Suprapubic skin (tissue), 4 donors: Measurements from ENCODE around the gene LYST. TPM values are rescaled to one million over a fixed set of nuclear protein-coding genes. Genes with fewer than 3 reads are reported as not detected.
"Not testable (repeated sequence)": the region's sequence is repeated elsewhere in the genome, so short reads cannot be mapped to it uniquely, and the experiment has no call there.

Source experiments
- DNase-seq, 2 donors: peaks; one replicate each; pipeline ENCODE4 v3.0.0-alpha.2; 2019; ENCODE audit warnings: low spot score in 2 of 2
- H3K27ac ChIP-seq: fragments of 200-600 bp; sonication (generic); one replicate; pipeline ENCODE4 v1.5.1; 2019
- H3K27me3 ChIP-seq: fragments of 200-600 bp; sonication (generic); one replicate; pipeline ENCODE4 v1.5.1; 2019
- H3K36me3 ChIP-seq: fragments of 200-600 bp; sonication (generic); one replicate; pipeline ENCODE4 v1.5.1; 2019
- H3K4me1 ChIP-seq: fragments of 200-600 bp; sonication (generic); one replicate; pipeline ENCODE4 v1.5.1; 2019
- H3K4me3 ChIP-seq: fragments of 200-600 bp; sonication (generic); one replicate; pipeline ENCODE4 v1.5.1; 2019; ENCODE audit warnings: mild to moderate bottlenecking
- H3K9me3 ChIP-seq: fragments of 200-600 bp; sonication (generic); one replicate; pipeline ENCODE4 v1.5.1; 2019
- EP300 ChIP-seq: sonication (generic); formaldehyde crosslinking; IDR thresholded peaks from one replicate; pipeline ENCODE4 v1.6.1; 2017; ENCODE audit warnings: antibody characterized with exemption
- POLR2A ChIP-seq, 2 donors: fragments of 450-650 bp; IDR thresholded peaks; one replicate each; pipeline ENCODE4 v1.6.1; 2017; ENCODE audit warnings: antibody characterized with exemption in 2 of 2, mild to moderate bottlenecking in 2 of 2, moderate library complexity in 2 of 2
- POLR2AphosphoS5 ChIP-seq, 3 donors: sonication (generic); formaldehyde crosslinking; IDR thresholded peaks; one replicate each; pipeline ENCODE4 v1.6.1; 2017; ENCODE audit warnings: antibody characterized with exemption in 3 of 3
- WGBS: methylation state at CpG from one replicate; pipeline ENCODE4 v1.1.5; 2018; 5-methylcytosine and 5-hydroxymethylcytosine counted together
- total RNA-seq, 4 donors: library from RNA; depleted of rRNA; stranded (reverse); fragments of >200 nt; gene quantifications; one replicate each; pipeline ENCODE4 v1.1.0, GENCODE V29; 2016
- TF ChIP-seq, protein P1 (sequence below), 2 donors: fragments of 200-600 bp in 1 of 2; fragments of 450-650 bp in 1 of 2; sonication (generic) in 1 of 2; IDR thresholded peaks; one replicate each; pipeline ENCODE4 v1.5.1; 2016 to 2019; ENCODE audit warnings: antibody characterized with exemption in 2 of 2, mild to moderate bottlenecking in 1 of 2, moderate library complexity in 1 of 2

The LYST gene
- total RNA-seq, 4 donors from 2014 or later, result 40.1 to 118 (median 68.8) TPM

DNA sequence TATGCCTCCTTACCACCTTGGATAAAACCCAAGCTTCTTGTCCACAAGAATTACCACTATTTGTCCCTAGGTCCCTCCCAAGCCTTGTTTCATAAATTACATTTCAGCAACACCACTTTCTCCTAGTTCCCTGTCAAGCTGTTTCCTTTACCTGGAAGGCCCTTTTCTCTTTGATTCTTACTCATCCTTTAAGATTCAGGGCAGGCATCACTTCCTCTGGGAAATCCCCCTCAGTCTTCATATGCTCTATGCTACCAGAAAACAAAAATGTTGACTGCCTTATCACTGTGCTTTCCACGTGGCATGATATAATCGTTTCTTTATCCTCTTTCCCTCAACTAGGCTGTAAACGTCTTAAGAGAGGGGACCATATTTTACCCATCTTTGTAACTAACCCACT is 102.7 kb downstream of the LYST start:
- no peaks in the 10 kb centered on the region for H3K27me3 ChIP-seq
- no peaks in the 10 kb centered on the region for H3K9me3 ChIP-seq
- peaks cover 76% of the 10 kb centered on the region for H3K36me3 ChIP-seq
- no peak for TF ChIP-seq POLR2AphosphoS5 (IDR thresholded peaks at IDR 0.05)
- TF ChIP-seq, protein P1, sequence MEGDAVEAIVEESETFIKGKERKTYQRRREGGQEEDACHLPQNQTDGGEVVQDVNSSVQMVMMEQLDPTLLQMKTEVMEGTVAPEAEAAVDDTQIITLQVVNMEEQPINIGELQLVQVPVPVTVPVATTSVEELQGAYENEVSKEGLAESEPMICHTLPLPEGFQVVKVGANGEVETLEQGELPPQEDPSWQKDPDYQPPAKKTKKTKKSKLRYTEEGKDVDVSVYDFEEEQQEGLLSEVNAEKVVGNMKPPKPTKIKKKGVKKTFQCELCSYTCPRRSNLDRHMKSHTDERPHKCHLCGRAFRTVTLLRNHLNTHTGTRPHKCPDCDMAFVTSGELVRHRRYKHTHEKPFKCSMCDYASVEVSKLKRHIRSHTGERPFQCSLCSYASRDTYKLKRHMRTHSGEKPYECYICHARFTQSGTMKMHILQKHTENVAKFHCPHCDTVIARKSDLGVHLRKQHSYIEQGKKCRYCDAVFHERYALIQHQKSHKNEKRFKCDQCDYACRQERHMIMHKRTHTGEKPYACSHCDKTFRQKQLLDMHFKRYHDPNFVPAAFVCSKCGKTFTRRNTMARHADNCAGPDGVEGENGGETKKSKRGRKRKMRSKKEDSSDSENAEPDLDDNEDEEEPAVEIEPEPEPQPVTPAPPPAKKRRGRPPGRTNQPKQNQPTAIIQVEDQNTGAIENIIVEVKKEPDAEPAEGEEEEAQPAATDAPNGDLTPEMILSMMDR (IDR thresholded peaks at IDR 0.05), result no peak
- TF ChIP-seq EP300, result no peak
- TF ChIP-seq POLR2A (IDR thresholded peaks at IDR 0.05), result no peak
- H3K4me1 ChIP-seq, result no peaks in the 10 kb centered on the region
- no peak overlapping the region for H3K4me3 ChIP-seq
- WGBS, result 65% methylated on average over 3 of the region's 3 CpGs
- H3K27ac ChIP-seq, result no peak overlapping the region
- DNase-seq, result no peak

DNA sequence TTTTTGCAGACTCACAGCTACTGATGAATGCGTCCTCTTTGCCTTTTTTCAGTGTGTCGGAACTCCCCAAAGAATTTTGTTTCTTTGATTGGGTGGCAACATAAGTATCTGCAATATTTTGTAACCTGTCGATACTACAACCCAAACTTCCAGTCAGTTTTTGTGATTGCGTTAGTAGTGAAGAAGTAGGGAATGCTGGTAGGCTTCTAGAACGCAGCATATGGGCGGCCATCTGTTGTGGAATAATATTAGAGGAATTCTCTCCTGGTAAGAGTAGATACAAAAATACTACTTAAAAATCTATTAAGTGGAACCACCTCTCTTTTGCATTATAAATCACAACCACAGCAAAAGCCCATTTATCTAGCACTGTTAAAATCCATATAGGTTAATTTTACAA is 107.4 kb downstream of the LYST start:
- Histone ChIP-seq H3K4me3 (no peak overlapping the region), H3K27ac (no peak overlapping the region), H3K9me3 (no peaks in the 10 kb centered on the region), H3K36me3 (peaks cover 87% of the 10 kb centered on the region), H3K4me1 (no peaks in the 10 kb centered on the region), H3K27me3 (no peaks in the 10 kb centered on the region)
- no peak for DNase-seq
- 91% methylated on average over 6 of the region's 6 CpGs for WGBS
- TF ChIP-seq POLR2A (IDR thresholded peaks at IDR 0.05), result no peak
- no peak for TF ChIP-seq EP300

DNA sequence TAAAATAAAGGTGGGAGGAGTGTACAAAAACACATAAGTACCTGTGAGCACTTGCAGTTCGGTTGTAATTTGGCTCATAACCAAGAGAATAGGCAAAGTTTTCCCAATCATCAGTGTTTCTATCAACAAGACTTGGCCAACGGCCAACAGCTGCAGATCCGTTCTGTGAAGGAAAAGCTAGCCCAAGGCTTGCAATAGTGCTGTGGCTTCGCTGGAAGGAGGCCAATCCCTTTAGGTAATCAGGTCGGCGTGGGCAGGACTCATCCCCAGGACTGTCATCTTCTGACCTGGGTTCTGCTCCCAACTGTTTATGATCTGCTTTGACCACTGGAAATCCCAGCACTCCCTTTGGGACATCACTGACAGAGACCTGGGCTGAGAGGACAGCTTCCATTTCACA is 107.8 kb downstream of the LYST start:
- Histone ChIP-seq H3K9me3 (no peaks in the 10 kb centered on the region), H3K36me3 (peaks cover 86% of the 10 kb centered on the region), H3K4me3 (no peak overlapping the region), H3K4me1 (no peaks in the 10 kb centered on the region), H3K27me3 (no peaks in the 10 kb centered on the region), H3K27ac (no peak overlapping the region)
- no peak for DNase-seq
- no peak for TF ChIP-seq EP300
- TF ChIP-seq, protein P1 (IDR thresholded peaks at IDR 0.05), result no peak
- 32% methylated on average over 6 of the region's 6 CpGs for WGBS

DNA sequence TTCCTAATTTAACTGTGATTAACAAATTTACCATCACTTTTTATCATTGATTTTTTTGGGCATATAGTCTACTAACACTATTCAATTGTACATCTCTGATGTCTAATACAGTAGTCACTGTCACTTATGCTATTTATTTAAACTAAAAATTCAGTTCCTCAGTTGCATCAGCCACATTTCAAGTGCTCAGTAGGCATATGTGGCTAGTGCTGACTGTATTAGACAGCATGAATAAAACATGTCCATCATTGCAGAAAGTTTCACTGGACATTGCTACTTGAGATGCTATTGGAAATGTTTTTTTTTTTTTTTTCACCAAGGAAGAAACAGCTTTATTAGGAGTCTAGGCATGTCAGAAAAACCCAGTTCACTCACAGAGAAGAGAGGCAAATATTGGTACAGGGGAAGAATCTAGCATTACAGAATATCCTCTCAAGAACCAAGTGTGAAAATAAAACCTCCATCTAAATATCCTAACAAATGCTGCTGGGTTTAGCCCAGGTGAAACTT is 109.1 kb downstream of the LYST start:
- Histone ChIP-seq H3K27me3 (no peaks in the 10 kb centered on the region), H3K4me1 (no peaks in the 10 kb centered on the region), H3K4me3 (no peak overlapping the region), H3K9me3 (no peaks in the 10 kb centered on the region), H3K27ac (no peak overlapping the region), H3K36me3 (peaks cover 85% of the 10 kb centered on the region)
- no peak for TF ChIP-seq POLR2A (IDR thresholded peaks at IDR 0.05)
- TF ChIP-seq, protein P1 (IDR thresholded peaks at IDR 0.05), result no peak
- no peak for TF ChIP-seq POLR2AphosphoS5 (IDR thresholded peaks at IDR 0.05)
- TF ChIP-seq EP300, result no peak
- no peak for DNase-seq

DNA sequence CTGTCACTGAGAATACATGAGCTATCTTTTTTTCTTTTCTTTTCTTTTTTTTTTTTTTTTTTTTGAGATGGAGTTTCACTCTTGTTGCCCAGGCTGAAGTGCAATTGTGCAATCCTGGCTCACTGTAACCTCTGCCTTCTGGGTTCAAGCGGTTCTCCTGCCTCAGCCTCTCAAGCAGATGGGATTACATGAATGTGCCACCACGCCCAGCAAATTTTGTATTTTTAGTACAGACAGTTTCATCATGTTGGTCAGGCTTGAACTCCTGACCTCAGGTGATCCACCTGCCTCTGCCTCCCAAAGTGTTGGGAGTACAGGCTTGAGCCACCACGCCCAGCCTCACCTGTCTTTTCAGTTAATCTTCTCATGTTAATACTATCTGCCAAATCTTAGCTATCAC is 112.5 kb downstream of the LYST start:
- not testable (repeated sequence) for H3K27ac ChIP-seq, H3K27me3 ChIP-seq, DNase-seq, H3K9me3 ChIP-seq, H3K4me1 ChIP-seq, H3K4me3 ChIP-seq
- 89% methylated on average over 3 of the region's 3 CpGs for WGBS
- H3K36me3 ChIP-seq, result peaks cover 71% of the 10 kb centered on the region

DNA sequence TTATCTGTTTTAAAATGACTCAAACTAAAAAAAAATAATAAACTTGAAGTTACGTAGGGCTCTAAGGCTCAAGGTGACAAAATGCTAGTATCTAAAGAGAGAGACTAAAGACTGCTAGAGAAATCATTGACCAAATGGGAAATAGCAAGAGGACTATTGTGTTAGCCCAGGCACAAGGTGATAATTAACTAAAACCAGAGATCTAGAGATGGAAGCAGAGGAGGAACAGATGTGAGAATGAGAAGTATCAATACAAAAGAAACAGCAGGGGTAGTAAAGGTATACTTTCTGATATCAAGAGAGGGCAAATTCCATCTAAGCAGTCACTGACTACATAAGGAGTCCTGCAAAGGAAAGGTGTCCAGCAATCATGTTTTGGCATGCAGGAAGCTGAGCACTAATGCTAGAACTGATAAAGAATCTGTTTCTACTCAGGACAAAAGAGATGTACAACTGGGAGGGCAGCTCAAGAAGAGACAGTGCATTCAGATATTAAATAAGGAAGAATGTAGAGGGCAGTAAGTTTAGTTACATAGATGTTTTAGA is 116.9 kb downstream of the LYST start:
- DNase-seq, result no peak
- Histone ChIP-seq H3K36me3 (peaks cover 75% of the 10 kb centered on the region), H3K27ac (no peak overlapping the region), H3K9me3 (no peaks in the 10 kb centered on the region), H3K4me1 (no peaks in the 10 kb centered on the region), H3K27me3 (no peaks in the 10 kb centered on the region), H3K4me3 (no peak overlapping the region)
- 91% methylated on average over 1 of the region's 1 CpG for WGBS
- TF ChIP-seq, protein P1 (IDR thresholded peaks at IDR 0.05), result no peak
- no peak for TF ChIP-seq EP300
- TF ChIP-seq POLR2AphosphoS5 (IDR thresholded peaks at IDR 0.05), result no peak
- TF ChIP-seq POLR2A (IDR thresholded peaks at IDR 0.05), result no peak
